CD4-positive, CD25-positive, alpha-beta regulatory T cell (primary cell): Measurements from ENCODE around the gene SUPT4H1. TPM values are rescaled to one million over a fixed set of nuclear protein-coding genes. Genes with fewer than 3 reads are reported as not detected.

Source experiments
- ATAC-seq, 2 donors: fragments of 150-1000 bp; cut with Tn5 transposase; one replicate each; pipeline ENCODE4 v1.10.0; 2021; ENCODE audit warnings: low read depth in 2 of 2, moderate number of reproducible peaks in 2 of 2, moderate library complexity in 1 of 2
- DNase-seq, 3 donors: peaks; one replicate each; pipeline versions ENCODE4 v3.0.0 to v3.0.0-alpha.2; 2012 to 2022; ENCODE audit warnings: mixed read lengths in 1 of 3
- H3K27ac ChIP-seq: one replicate; pipeline ENCODE4 v1.7.0; 2013; ENCODE audit warnings: mild to moderate bottlenecking, low read length; ENCODE audit not compliant: insufficient read depth, poor library complexity, severe bottlenecking
- H3K27me3 ChIP-seq: one replicate; pipeline ENCODE4 v1.7.0; 2013; ENCODE audit warnings: low read length; ENCODE audit not compliant: control insufficient read depth, insufficient read depth
- H3K36me3 ChIP-seq: one replicate; pipeline ENCODE4 v1.7.0; 2013; ENCODE audit warnings: mild to moderate bottlenecking, low read length, moderate library complexity; ENCODE audit not compliant: control insufficient read depth, insufficient read depth
- H3K4me1 ChIP-seq: 2 replicates; pipeline ENCODE4 v1.7.0; 2013; ENCODE audit warnings: mild to moderate bottlenecking, low read length; ENCODE audit not compliant: insufficient read depth, control insufficient read depth, poor library complexity, severe bottlenecking
- H3K4me3 ChIP-seq: one replicate; pipeline ENCODE4 v1.7.0; 2013; ENCODE audit warnings: low read depth, mild to moderate bottlenecking, low read length, moderate library complexity
- H3K9me3 ChIP-seq, 2 experiments: 1 replicate in 1 of 2; 2 replicates in 1 of 2; pipeline ENCODE4 v1.7.0; 2013; ENCODE audit warnings: low read length in 2 of 2, mild to moderate bottlenecking in 1 of 2, moderate library complexity in 1 of 2; ENCODE audit not compliant: control insufficient read depth in 2 of 2
- H3K27ac Mint-ChIP-seq, 3 donors: one replicate each; pipeline ENCODE4 v1.8.0; 2020 to 2022; ENCODE audit warnings: mild to moderate bottlenecking in 3 of 3, mixed read lengths in 3 of 3, moderate library complexity in 2 of 3
- H3K27me3 Mint-ChIP-seq: one replicate; pipeline ENCODE4 v1.8.0; 2022; ENCODE audit warnings: mild to moderate bottlenecking, mixed read lengths
- H3K36me3 Mint-ChIP-seq: one replicate; pipeline ENCODE4 v1.8.0; 2020; ENCODE audit warnings: mixed read lengths
- H3K4me1 Mint-ChIP-seq, 4 donors: one replicate each; pipeline ENCODE4 v1.8.0; 2020 to 2022; ENCODE audit warnings: mixed read lengths in 4 of 4, mild to moderate bottlenecking in 1 of 4
- H3K4me3 Mint-ChIP-seq, 4 donors: one replicate each; pipeline ENCODE4 v1.8.0; 2020 to 2022; ENCODE audit warnings: mild to moderate bottlenecking in 4 of 4, mixed read lengths in 4 of 4, moderate library complexity in 3 of 4
- H3K9me3 Mint-ChIP-seq, 7 donors: one replicate each; pipeline ENCODE4 v1.8.0; 2020 to 2022; ENCODE audit warnings: mixed read lengths in 7 of 7, mild to moderate bottlenecking in 3 of 7, moderate library complexity in 2 of 7
- polyA plus RNA-seq, 4 donors: library from polyadenylated mRNA; unstranded; fragments of 300-500 nt; fragmentation: Illumina TruSeq; gene quantifications; one replicate each; pipeline ENCODE4 v1.2.3, GENCODE V29; 2021
- total RNA-seq: library from RNA; stranded (reverse); gene quantifications from one replicate; pipeline ENCODE4 v1.2.3, GENCODE V29; 2022

SUPT4H1 gene
- total and polyA plus RNA-seq, 5 donors from 2014 or later, result 52.6 to 177 (median 126) TPM

- H3K4me3 ChIP-seq, result no peak overlapping the region
- DNase-seq (no peak), ATAC-seq (no peak)
- peaks cover 7 to 19% (median 11%) of the 10 kb centered on the region in 4 donors for H3K4me1 Mint-ChIP-seq
- H3K27me3 Mint-ChIP-seq, result no peaks in the 10 kb centered on the region
- H3K9me3 Mint-ChIP-seq, result no peaks in the 10 kb centered on the region
- no peak overlapping the region for H3K4me3 Mint-ChIP-seq
- no peak overlapping the region for H3K27ac ChIP-seq
- H3K9me3 ChIP-seq, result no peaks in the 10 kb centered on the region
- H3K36me3 Mint-ChIP-seq, result peaks cover 12% of the 10 kb centered on the region
- peaks cover 15% of the 10 kb centered on the region for H3K4me1 ChIP-seq
- H3K36me3 ChIP-seq, result no peaks in the 10 kb centered on the region
- no peak overlapping the region for H3K27ac Mint-ChIP-seq
- H3K27me3 ChIP-seq, result no peaks in the 10 kb centered on the region
Observed at GRCh38 chr17:58314706-58315015, 37.3 kb downstream of the SUPT4H1 start.

GRCh38 chr17:58313815-58314705 is 37.9 kb downstream of the SUPT4H1 start:
- no peak overlapping the region for H3K4me3 ChIP-seq

GRCh38 chr17:58312829-58313228 is 39.2 kb downstream of the SUPT4H1 start:
- no peak overlapping the region for H3K4me3 ChIP-seq
- H3K27me3 ChIP-seq, result no peaks in the 10 kb centered on the region
- H3K4me1 ChIP-seq, result peaks cover 10% of the 10 kb centered on the region
- ATAC-seq (no peak), DNase-seq (no peak)
- Mint-ChIP-seq H3K27ac (peak overlapping the region in 1 of 3 donors; percentile 18), H3K36me3 (peaks cover 15% of the 10 kb centered on the region), H3K9me3 (no peaks in the 10 kb centered on the region), H3K4me3 (no peak overlapping the region), H3K27me3 (no peaks in the 10 kb centered on the region), H3K4me1 (peaks cover 7 to 9% (median 7%) of the 10 kb centered on the region in 4 donors)
- H3K36me3 ChIP-seq, result no peaks in the 10 kb centered on the region
- no peaks in the 10 kb centered on the region for H3K9me3 ChIP-seq
- H3K27ac ChIP-seq, result no peak overlapping the region

More at GRCh38 chr17:58313815-58314705, 37.9 kb downstream of the SUPT4H1 start:
- H3K36me3 ChIP-seq, result no peaks in the 10 kb centered on the region
- H3K9me3 ChIP-seq, result no peaks in the 10 kb centered on the region
- no peak for DNase-seq
- H3K27ac Mint-ChIP-seq, result peak overlapping the region; percentile 21 to 67 (median 63)
- no peaks in the 10 kb centered on the region for H3K9me3 Mint-ChIP-seq
- H3K27me3 Mint-ChIP-seq, result no peaks in the 10 kb centered on the region
- H3K27me3 ChIP-seq, result no peaks in the 10 kb centered on the region
- peaks cover 15% of the 10 kb centered on the region for H3K4me1 ChIP-seq
- H3K4me3 Mint-ChIP-seq, result no peak overlapping the region
- no peak for ATAC-seq
- peaks cover 15% of the 10 kb centered on the region for H3K36me3 Mint-ChIP-seq
- no peak overlapping the region for H3K27ac ChIP-seq
- H3K4me1 Mint-ChIP-seq, result peaks cover 7 to 16% (median 11%) of the 10 kb centered on the region in 4 donors

GRCh38 chr17:58312021-58312630 is 39.9 kb downstream of the SUPT4H1 start:
- ATAC-seq (no peak), DNase-seq (no peak)
- no peak overlapping the region for H3K27ac ChIP-seq
- Mint-ChIP-seq H3K27me3 (no peaks in the 10 kb centered on the region), H3K4me3 (no peak overlapping the region), H3K27ac (no peak overlapping the region), H3K4me1 (peaks cover under 1 to 2% (median 1%) of the 10 kb centered on the region in 4 donors), H3K9me3 (no peaks in the 10 kb centered on the region), H3K36me3 (peaks cover 18% of the 10 kb centered on the region)
- no peaks in the 10 kb centered on the region for H3K9me3 ChIP-seq
- H3K27me3 ChIP-seq, result no peaks in the 10 kb centered on the region
- peaks cover 2% of the 10 kb centered on the region for H3K4me1 ChIP-seq
- H3K36me3 ChIP-seq, result peaks cover 3% of the 10 kb centered on the region
- no peak overlapping the region for H3K4me3 ChIP-seq

GRCh38 chr17:58311429-58311894 is 40.5 kb downstream of the SUPT4H1 start:
- Mint-ChIP-seq H3K9me3 (no peaks in the 10 kb centered on the region), H3K4me1 (peaks cover 0 to 4% (median 0%) of the 10 kb centered on the region in 4 donors), H3K36me3 (peaks cover 21% of the 10 kb centered on the region), H3K4me3 (no peak overlapping the region), H3K27ac (no peak overlapping the region), H3K27me3 (no peaks in the 10 kb centered on the region)
- ATAC-seq (no peak), DNase-seq (no peak)
- Histone ChIP-seq H3K27ac (no peak overlapping the region), H3K4me1 (no peaks in the 10 kb centered on the region), H3K27me3 (no peaks in the 10 kb centered on the region), H3K9me3 (no peaks in the 10 kb centered on the region), H3K36me3 (peaks cover 10% of the 10 kb centered on the region), H3K4me3 (no peak overlapping the region)

GRCh38 chr17:58310511-58311428 is 41.2 kb downstream of the SUPT4H1 start:
- Histone ChIP-seq H3K4me1 (no peaks in the 10 kb centered on the region), H3K27ac (no peak overlapping the region), H3K36me3 (peaks cover 10% of the 10 kb centered on the region), H3K9me3 (no peaks in the 10 kb centered on the region), H3K27me3 (no peaks in the 10 kb centered on the region), H3K4me3 (no peak overlapping the region)
- ATAC-seq (no peak), DNase-seq (no peak)
- no peaks in the 10 kb centered on the region for H3K9me3 Mint-ChIP-seq
- H3K36me3 Mint-ChIP-seq, result peaks cover 21% of the 10 kb centered on the region
- no peaks in the 10 kb centered on the region for H3K27me3 Mint-ChIP-seq
- H3K4me1 Mint-ChIP-seq, result peaks cover 0 to 4% (median 0%) of the 10 kb centered on the region in 4 donors
- no peak overlapping the region for H3K27ac Mint-ChIP-seq
- no peak overlapping the region for H3K4me3 Mint-ChIP-seq

- H3K36me3 ChIP-seq, result peaks cover 10% of the 10 kb centered on the region
- H3K27ac Mint-ChIP-seq, result no peak overlapping the region
Observed at GRCh38 chr17:58309918-58310259, 42.1 kb downstream of the SUPT4H1 start.

More at GRCh38 chr17:58309918-58310259, 42.1 kb downstream of the SUPT4H1 start:
- Histone ChIP-seq H3K4me3 (no peak overlapping the region), H3K27ac (no peak overlapping the region), H3K27me3 (no peaks in the 10 kb centered on the region), H3K9me3 (no peaks in the 10 kb centered on the region), H3K4me1 (no peaks in the 10 kb centered on the region)
- H3K4me1 Mint-ChIP-seq, result peaks cover 0 to 4% (median 0%) of the 10 kb centered on the region in 4 donors
- H3K27me3 Mint-ChIP-seq, result no peaks in the 10 kb centered on the region
- no peak for DNase-seq
- H3K4me3 Mint-ChIP-seq, result no peak overlapping the region
- peaks cover 17% of the 10 kb centered on the region for H3K36me3 Mint-ChIP-seq
- H3K9me3 Mint-ChIP-seq, result no peaks in the 10 kb centered on the region
- ATAC-seq, result no peak
